Inflammatory macrophage (primary cell): ENCODE measurements around the gene VILL.

Experiments
- DNase-seq, 2 donors: peaks; one replicate each; pipeline ENCODE4 v3.0.0-alpha.2; 2020 to 2022
- total RNA-seq, 18 experiments: gene quantifications; one replicate each; lab custom pipeline; 2026; ENCODE audit warnings: mixed read lengths in 6 of 18, inconsistent platforms in 2 of 18; lab: John Stamatoyannopoulos, UW

Gene VILL
- 3.1 to 12.1 (median 7.4) reads per million in 18 experiments for total RNA-seq

DNA sequence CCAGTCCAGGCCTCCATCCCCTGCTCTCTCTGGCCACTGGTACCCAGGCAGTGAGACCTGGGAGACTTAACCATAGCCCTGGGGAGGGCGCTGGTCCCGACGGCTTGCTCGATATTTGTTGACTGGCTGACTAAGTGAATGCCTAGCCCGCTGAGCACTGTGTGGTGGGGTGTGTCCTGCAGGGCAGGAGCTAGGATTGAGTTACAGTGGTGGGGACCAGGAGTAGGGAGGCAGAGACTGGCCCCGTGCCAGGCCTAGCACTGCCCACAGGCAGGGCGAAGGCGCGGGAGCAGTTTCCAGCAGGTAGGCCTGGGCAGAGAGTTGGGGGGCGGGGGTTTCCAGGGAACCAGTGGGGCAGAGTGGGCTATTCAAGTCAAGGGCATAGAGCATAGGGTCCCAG lies at the start of gene VILL:
VILL (plus strand) TSS at position 260 of the 400 bp plus-strand sequence. CDS start 2,887 bp downstream, outside the sequence.
- no peak for DNase-seq

DNA sequence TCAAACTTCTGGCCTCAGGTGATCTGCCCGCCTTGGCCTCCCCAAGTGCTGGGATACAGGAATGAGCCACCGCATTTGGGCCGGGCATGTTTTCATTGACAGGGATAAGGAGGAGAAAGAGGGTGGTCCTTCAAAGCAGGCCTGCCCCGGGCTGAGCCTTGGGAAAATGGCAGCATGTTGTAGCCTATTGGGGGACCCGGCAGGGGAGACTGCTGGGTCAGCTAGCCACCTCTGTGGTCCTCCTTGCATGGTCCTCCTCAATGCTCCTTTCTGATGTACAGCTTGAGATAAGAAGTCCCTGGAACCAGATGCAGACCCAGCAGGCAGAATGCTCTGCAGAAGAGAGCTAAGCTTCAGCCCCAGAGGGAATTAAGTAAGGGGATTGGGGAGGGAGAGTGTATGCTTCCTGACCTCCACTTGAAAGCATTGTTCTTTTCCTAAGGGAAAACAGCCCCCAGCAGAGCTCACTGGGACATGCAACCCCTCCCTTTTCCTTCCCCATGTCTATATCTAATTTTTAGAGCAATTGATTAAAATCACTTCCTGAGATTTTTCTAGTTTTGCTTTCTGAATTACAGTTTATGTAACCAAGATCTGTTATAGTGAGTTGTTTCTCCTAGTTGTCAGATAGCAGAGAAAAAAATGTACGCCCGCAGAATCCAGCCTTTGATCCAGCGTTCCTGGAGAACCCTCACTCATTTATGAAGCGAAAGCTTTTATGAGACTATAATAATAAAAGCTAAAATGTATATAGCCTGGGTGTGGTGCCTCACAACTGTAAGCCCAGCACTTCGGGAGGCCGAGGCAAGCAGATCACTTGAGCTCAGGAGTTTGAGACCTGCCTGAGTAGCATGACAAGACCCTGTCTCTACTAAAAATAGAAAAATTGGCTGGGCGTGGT lies 48.7 kb upstream of the VILL start:
- no peak for DNase-seq

DNA sequence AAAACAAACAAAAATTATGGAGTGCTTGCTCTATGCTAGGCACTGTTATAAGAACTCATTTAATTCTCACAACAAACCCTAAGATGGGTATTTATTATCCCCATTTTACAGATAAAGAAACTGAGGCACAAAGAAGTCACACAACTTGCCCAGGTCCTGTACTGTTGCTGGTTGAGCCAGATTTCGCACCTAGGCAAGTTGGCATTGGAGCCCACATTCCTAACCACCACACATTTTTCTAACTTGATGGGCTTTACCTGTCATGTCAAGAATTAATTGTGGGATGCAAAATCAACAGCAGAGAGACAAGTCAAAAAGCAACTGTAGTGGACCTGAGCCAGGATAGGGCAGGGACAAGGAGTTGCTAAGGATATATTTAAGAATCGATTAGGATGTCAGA lies 47.9 kb upstream of the VILL start:
- DNase-seq, result no peak

DNA sequence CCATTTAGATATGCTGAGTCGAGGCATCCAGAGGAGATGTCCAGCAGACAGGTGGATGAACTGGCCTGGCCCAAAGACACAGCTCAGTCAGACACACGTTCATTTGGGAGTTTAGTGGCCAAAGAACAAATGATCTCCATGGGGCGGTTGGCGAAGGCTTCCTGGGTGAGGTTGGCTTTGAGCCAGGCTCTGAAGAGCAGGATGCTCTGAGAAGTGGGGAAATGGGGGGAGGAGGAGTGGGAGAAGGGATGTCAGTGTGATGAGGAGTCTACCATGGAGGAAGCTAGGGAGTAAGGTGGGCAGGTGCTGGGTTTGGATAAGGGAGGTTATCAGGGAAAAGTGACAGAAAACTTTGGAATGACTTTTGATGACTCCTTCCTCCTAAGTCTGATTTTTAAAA lies 47.5 kb upstream of the VILL start:
- DNase-seq, result no peak

DNA sequence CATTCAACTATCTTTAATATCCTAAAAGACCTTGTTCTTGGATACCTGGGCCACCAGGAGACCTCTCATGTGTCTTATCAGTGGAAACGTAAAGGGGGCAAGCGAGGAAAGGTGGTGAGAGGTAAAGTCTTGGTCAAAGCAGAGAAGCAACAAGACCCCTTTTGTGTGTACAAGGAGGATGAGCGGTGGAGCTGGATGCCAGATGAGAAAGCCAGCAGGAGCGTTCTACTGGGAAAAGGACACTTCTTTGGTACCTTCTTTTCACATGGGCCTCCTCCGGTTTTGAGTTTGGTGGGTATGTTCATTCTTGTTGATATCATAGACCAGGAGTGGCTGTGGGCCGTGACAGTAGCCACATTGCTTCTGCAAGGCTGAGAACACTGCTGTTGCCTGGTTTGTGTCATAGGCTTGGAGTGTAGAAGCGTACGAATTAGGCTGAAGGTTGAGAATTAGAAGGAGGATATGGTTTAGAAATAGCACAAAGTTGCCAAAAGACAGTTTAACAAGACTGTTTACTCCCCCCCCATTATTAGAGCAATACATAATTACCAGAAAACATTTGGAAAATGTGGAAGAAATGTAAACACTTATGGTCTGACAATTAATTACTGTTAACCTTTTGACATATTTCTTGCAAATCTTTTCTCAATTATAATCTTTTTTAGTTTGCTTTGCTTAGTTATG lies 46.8 kb upstream of the VILL start:
- no peak for DNase-seq

DNA sequence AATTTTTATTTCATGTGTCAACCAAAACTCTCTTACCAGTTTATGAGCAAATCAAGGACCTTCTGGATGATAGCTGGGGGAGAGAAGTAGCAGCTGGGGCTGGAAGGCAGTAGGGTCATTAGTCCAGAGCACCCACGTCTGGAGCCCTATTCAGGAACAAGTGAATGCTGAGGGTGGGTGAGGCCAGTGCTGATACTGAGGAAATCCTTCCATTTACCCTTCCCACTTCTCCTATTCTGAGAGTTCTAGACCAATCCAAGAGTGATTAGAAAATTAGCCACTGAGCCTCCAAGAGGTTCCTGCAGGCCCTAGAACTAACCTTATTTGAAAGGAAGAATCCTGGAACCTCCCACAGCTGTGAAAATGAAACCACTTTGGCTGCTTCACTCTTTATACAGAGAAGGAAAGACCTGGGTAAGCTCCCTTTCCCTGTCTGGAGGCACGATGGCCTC lies 46.2 kb upstream of the VILL start:
- peak; percentile 64 to 67 for DNase-seq

DNA sequence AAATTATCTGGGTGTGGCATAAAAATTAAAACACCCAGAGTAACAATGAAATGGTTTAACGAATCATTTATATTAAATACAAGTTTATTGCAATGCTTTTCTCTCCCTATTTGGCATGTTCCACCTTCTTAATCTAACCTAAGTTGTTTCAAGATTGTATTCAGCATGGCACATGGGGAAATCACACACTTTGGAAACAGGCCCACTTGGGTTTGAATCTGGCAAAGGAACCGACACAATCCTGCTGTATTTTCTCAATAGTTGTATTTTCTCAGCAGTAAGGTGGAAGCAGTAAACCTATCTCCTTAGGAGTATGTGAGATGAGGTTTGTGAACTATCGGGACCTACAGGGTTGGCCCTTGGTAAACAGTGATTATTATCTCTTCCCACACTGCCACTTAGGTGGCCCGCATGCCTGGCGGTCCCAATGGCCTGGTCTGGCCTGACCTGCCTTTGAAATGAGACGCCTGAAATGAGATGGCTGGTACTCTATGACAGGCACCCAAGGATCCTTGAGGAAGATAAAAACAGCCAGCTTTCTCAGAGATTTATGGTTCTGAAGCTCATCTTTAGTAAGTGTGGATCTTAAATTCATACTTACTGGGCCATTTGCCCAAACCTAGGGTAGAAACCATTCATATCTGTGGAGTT lies 45.3 kb upstream of the VILL start:
- no peak for DNase-seq

DNA sequence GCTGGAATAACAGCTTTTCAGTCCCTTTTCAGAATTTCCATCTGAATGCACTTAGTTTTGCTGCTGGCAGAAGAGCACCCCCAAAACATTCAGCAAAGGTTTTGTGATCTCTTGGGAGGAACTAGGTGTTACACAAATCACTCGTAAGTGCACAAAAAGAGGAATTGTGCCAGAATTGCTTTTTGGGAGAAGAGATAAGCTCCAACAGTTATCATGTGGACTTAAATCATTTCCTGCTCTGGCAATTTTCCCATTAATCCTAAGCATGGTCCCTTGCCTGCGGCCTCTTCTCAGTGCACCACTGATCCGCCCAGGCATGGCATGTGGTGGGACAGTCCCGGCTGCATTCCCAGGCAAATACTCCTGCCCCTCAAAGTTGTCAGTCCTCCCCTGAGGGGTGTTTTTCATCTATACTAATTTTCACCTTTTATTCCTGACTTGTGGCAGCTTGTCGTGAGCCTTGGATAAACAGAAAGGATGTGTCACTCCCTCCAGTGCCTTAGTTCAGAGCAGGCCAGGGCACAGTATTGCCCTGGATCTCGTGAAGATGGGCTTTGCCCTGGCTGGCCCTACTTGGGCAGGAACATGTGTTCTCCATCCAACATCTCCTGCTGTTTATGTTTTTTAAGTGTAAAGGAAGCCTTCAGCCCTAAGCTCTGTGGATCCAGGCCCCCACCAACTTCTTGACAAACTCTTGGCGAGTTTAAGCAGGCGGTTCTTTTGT lies 44.6 kb upstream of the VILL start:
- peak; percentile 44 to 58 for DNase-seq

DNA sequence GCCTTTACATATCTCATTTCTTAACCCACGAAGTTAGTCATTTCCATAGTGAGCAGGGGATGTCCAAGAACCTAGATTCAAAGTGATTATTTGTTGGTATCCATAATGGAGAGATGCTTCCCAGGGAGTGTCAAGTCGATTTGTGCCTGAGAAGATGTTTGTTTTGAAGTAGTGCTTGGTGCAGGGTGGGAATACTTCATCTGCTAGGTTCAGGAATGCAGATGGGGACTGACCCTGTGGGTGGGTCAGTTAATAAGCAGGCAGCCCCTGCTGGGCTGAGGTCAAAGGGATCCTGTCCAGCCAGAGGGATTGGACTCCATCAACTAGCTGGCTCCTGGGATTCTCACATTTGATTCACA lies 44.1 kb upstream of the VILL start:
- no peak for DNase-seq

DNA sequence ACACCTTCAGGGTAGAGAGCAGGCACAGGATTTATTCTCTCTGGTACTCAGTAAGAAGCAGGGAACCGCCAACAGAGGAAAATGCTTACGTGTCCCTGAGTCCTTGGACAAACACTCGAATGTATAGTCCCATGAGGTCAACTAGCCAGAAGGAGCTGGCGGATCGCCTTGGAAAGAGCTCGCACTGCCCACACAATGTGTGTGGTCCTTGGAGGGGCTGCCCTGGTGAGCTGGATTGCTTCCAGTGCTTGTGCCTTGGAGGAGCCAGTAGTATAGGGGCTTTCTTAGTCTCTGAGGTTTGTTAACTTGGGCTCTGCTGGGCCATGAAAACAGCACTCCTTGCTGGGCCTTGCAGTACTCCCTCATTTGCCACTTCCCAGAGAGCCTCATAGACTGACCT lies 40.7 kb upstream of the VILL start:
- no peak for DNase-seq

DNA sequence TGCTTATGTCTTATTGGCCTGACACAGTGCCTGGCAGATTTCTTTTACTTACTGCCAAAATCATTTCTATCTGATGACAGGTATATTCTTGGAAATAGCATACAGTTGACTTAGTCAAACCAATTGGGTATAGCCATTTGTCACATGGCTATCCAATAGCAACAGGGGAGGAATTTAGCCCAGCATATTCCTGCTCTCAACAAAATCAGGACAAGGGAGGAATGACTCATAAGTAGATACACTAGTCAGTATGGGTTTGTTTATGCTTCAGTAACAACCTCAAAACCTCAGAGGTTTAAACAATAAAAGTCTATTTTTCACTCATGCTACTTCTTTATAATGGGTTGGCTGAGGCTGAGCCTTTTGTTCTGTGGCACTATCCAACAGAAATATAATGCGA lies 38.0 kb upstream of the VILL start:
- DNase-seq, result no peak

DNA sequence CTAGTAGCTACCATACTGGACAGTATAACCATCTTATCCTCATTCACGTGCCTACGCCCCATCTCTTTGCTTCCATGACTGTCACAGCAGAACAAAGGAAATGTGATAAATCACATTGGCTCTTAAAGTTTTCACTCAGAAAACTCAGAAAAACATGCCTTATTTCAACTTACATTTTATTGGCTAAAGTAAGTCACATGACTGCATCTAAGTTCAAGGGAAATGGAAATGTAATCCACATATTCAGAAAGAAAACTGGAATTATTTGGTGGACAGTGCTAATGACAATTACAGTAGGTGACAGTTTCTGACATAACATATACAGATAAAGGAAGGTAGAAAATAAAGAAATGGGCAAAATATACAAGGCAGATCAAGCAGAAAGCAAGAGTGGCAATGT lies 37.4 kb upstream of the VILL start:
- no peak for DNase-seq

DNA sequence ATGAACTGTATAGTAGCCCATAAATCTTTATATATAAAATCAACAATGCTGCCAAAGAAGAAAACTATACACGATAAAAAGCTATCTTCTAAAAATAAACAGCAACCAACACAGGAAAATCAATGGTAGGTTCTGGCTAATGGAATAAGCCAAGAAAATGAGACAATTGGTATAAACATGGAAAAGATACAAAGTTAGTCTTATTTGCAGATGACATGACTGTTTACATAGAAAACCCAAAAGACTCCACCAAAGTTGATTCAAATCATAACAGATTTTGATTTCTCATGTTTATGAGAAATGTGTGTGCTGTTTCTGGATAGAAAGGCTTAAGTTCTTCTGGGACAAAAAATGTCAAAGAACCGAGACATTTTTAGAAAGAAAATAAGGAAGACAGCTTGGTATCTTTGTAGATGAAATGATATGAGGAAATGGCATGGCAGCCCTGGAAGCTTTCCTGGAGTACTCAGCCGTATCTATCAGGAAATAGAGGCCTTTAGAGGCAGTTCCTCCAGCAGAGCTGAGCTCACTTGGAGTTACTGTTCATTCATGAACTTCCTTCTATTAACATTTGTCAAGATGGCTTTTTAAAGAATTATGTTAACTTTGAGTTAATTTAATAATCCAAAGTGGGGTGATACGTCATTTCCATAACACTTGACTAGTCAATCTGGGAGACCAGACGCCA lies 36.7 kb upstream of the VILL start:
- DNase-seq, result peak; percentile 23 to 29

DNA sequence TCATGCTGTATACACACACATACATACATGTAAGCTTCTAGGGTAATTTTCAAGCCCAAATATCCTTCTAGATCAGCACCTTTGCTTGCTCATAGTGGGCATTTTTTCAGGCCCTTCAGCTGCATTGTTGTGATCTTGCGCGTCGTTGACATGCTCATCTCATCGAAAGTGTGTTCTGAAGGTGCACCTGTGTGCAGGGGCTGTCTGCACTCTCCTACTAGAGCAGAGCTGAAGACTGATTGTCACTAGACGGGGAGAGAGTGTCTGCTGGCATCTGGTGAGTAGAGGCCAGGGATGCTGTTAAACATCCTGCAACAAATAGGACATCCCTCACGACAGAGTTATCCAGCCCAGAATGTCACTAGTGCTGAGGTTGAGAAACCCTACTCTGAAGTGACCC lies 35.7 kb upstream of the VILL start:
- DNase-seq, result no peak

DNA sequence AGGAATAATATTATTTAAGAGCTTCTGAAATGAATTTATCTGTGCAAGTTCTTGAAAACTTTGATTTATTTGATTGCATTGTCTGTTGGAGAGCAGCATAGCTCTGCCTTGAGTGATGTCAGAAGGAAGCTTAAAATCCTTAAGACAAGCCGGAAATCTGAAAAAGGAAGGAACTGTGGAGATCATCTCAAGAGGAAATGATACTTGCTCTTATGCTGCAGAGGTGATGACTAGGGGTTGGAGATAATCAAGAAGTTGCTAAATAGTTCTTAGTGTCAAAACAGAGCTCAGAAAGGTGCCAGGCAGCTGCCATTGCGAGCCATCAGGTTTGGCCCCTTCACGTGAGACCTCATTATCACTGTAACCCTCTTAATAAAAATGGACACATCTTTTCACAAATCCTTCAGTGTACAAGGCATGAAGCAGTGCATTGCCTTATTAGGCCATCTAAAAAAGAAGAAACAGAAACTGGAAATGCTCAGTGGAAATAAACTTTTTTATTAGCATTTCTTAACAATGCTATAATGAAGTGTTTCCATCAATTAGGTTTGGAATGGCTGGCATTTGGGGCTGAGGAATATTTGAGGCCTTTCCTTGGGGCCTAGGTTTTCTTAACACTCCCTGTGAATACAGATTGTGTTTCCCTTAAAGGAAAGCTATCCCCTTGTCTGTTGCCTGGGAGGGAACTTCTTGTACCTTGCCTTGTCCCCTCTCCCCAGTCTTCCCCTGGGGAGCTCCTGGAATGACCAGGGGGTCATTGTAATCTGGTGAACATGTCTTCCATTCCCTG lies 34.5 kb upstream of the VILL start:
- DNase-seq, result peak; percentile 56 to 72

DNA sequence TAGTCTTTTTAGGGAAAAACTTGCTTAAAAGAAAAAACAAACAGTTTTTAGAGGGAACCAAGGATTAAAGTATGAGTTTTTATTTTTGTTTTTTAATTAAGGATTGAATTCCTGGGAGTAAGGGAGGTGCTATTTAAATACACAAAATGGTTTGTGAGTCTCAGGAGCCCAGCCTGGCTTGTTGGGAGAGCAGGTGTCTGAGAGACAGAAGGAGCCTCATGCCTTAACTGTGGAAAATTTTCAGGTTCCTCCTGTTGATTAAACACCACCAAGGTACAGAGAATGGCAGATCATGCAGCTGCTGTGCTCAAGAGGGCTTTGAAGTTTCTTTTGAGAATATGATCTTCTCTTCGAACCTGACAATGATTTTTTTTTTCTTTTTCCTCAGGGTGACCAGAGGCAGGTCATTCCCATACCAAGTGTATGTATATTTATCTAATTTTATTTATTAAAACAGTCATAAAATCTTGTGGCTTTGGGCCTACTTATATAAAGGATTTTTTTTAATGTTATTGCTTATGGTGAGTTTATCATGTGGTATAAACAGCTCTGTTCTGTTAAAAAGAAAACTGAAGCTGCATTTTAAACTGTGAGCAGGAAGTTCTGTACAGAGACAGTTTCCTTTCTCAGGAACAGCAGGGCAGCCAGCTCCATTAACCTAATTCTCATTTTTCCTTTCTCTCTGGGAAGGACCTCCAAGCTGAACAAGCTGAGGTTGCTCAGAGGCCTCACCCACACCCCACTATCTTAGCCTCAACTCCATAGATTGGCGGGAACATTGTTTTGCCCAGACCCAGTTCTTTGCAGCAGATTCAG lies 33.7 kb upstream of the VILL start:
- DNase-seq, result no peak

DNA sequence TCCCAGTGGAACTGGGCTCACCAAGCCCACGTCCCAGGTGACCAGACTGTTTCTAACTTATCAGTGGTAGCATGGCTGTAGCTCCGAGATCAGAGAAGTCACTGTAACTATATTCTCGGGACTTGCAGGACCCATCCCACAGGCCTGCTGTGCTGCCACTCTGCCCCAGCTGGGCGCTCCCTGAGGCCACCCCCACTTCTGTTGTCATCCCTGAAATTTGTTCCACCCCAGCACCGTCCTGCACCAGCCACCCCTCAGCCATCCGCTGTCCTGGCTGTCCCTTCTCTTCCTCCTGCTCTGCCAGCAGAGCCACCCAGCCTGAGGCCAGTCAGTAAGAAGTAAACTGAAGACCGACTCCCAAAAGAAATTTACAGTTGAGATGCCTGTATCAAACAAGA lies 33.0 kb upstream of the VILL start:
- no peak for DNase-seq

DNA sequence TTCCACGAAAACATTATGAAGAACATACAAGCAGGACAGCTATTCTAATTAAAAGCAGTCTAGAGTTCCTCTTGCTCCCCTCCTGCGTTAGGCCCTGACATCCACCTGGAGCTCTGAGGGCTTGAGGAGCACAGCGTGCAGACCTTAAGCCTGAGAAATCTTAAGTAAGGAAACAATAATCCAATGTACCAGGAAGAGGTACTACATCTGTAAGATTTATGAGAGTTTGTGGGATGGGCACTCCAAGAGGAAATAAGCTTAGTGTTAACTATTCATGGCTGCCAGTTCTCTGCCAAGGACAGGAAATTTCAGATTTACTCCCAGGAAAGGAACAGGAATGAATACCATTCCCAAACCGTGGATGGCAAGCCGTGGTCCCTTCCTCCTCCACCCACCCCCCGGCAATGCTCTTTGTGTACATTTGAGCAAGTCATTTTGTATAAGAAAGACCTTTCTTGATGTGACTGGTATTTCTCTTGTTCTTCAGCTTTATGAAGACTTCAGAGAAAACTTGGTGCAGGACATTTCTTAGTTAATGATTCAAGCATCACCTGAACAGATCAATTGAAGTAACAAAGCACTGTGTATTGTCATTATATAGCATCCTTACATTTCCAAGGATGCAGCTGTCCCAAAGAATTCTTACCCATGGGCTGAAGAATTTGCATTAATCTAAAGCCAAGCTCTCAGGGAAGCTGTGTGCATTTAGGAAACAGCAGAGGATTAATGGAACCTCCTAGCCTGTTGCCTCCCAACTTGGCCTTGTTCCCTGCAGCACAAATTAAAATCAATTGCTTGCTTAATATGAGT lies 28.8 kb upstream of the VILL start:
- no peak for DNase-seq

DNA sequence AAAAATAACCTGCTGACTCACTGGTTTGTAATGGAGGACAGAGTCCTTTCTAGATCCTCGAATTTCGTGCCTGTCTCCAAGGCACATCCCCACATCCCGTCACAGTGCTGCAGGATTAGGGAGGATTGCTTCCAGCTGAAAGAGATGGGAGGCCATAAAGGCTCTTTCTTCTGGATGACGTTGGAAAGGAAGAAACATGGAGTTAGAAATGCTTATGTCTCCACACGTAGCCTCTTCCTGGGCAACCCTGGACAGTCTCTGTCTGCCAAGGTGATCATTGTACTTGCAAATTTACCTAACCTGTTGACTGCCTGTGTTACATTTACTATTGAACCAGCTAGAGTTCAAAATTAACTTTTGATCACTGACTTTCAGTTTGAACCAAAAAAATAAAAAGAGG lies 27.6 kb upstream of the VILL start:
- DNase-seq, result no peak

DNA sequence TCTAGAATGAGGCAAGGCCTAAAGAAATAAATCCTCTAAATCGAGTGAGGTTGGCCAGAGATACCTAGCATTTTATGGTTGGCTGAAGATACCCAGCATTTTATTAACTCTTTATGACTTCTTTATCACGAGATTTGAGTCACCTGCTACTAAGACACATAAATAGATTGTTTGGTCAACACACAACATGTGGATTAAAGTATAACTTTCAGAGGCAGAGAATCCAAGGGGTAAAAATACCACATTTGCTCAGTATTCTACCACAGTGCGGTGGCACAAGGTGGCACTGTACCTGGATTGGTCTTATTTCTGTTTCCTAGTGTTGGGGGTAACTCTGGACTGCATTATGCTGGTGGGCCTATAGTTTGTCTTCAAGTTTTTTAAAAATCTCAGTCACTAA lies 27.0 kb upstream of the VILL start:
- DNase-seq, result no peak
